Esophagus muscularis mucosa (tissue), 4 donors: ENCODE data around the gene NBEAL2.

ENCODE experiments used
- EP300 ChIP-seq: sonication (generic); formaldehyde crosslinking; IDR thresholded peaks from one replicate; pipeline ENCODE4 v1.6.1; 2017; ENCODE audit warnings: antibody characterized with exemption
- POLR2A ChIP-seq: fragments of 450-650 bp; IDR thresholded peaks from one replicate; pipeline ENCODE4 v1.6.1; 2017; ENCODE audit warnings: antibody characterized with exemption, moderate library complexity, mild to moderate bottlenecking, low read depth
- TF ChIP-seq, protein P1 (sequence below), 3 experiments: fragments of 200-600 bp in 2 of 3; fragments of 450-650 bp in 1 of 3; sonication (generic) in 2 of 3; IDR thresholded peaks; one replicate each; pipeline ENCODE4 v1.5.1; 2017 to 2019; ENCODE audit warnings: antibody characterized with exemption in 3 of 3, mild to moderate bottlenecking in 2 of 3, moderate library complexity in 1 of 3

DNA sequence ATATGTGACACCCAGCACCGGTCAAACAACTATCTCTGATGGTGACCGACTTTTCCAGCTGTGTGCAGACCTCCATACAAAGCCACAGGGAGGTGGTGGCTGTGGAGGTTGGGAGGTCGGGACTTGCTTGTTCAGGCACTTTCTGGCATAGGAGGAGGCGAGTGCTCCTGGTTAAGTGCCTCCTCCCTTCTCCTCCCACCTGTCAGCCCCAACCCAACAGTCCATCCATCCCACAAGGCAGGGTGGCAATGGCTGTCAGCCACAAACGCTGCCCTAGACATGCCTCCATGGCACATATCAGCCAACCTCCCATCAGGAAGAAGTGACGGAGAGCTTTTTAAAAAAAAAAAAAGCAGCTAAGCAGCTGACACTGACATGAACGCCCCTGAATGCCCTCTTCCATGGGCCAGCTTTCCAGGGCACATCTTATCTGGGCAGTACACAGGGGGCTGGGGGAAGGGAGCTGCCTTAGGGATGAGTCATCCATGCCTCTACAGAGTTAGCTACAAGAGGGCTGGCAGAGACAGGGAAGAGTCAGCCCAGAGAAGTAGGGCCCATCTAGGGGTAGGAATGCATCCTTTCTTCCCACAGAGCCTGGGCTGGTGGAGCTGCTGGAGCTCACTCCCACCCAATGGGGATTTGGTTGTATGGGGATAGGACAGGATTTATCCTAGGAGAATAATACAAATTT, 44.2 kb upstream of the NBEAL2 start:
- TF ChIP-seq, protein P1, sequence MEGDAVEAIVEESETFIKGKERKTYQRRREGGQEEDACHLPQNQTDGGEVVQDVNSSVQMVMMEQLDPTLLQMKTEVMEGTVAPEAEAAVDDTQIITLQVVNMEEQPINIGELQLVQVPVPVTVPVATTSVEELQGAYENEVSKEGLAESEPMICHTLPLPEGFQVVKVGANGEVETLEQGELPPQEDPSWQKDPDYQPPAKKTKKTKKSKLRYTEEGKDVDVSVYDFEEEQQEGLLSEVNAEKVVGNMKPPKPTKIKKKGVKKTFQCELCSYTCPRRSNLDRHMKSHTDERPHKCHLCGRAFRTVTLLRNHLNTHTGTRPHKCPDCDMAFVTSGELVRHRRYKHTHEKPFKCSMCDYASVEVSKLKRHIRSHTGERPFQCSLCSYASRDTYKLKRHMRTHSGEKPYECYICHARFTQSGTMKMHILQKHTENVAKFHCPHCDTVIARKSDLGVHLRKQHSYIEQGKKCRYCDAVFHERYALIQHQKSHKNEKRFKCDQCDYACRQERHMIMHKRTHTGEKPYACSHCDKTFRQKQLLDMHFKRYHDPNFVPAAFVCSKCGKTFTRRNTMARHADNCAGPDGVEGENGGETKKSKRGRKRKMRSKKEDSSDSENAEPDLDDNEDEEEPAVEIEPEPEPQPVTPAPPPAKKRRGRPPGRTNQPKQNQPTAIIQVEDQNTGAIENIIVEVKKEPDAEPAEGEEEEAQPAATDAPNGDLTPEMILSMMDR (IDR thresholded peaks at IDR 0.05) = peak; percentile 64 to 76 (median 71)
- TF ChIP-seq EP300 (peak; percentile 19), POLR2A (no peak)
